ENCODE measurements around the gene MINAR1.

The MINAR1 gene

DNA sequence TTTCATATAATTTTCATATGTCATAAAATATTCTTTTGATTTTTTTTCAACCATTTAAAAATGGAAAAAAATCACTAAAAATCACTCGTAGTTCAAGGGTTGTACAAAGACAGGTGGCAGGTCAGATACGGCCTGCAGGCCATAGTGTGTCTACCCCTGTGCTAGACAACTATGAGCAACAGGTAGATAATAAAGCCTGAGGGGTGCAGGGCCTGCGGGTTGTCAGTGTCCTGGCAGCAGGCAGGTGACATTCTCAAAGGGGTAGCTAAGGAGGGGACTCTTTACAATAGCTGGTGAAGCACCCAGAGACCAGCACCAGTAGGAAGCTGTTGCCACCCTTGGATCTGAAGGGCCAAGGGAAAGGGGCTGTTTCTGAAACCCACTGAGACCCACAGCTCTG lies 34.4 kb downstream of the MINAR1 start:
- DNase-seq = no peak

DNA sequence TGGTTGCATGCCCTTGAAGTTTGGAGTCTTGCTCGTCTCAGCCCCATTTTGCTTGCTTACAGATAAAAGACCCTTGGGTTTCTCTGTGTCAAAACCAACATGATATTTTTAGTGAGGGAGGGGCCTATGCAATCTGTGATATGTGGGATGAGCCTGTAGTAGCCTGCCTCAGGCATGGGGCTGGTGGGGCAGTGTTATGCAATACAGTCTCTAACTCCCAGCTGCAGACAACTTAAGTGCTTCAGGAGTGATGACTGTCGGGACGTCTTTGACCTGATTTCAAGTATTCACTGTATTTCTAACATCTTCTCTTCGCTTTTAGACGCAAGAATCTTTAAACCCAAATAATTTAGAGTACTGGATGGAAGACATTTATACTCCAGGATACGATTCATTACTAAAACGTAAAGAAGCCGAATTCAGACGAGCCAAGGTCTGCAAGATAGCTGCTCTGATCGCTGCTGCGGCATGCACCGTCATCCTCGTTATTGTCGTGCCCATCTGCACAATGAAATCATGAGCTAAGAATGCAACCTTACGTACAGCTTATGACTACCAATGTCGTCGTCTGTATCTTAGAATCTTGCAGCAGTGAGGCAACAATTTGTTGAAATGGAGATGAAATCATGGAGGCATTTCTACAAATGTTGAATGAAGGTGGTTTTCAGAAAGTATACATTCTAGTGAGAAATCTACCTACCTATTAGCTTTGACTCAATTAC lies 35.9 kb downstream of the MINAR1 start:
- DNase-seq = no peak

DNA sequence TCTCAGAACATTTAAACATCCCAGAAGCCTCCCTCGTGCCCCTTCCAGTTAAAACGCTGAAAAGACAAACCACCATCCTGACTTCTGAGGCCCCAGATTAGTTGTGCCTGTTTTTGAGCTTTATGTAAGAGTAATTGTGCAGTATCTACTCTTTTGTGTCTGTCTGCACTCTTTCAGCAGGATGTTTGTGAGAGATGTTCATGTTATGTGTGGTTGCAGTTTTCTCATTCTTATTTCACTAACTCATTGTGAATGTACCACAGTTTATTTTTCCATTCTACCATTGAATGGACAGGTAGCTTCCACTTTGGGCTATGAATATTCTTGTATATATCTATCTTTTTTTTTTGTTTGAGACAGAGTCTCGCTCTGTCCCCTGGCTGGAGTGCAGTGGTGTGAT lies 40.3 kb downstream of the MINAR1 start:
- no peak for DNase-seq

DNA sequence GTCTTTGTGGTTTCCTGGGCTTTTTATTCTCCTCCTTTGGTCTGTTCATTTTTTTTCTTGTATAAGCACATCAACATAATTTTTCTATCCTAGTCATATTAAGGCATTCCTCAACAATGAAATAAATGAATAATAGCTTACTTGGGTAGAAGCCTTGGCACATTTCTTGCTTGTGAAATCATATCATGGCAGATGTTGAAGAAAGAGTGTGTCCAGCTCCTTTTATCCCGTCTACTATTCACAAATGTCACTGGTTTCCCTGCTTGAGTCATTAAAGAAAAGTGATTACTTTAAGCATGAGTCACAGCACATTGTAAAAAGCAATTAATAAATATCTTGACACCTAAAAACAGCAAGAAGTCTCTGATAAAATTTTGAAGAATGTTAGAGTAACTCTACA lies 42.1 kb downstream of the MINAR1 start:
- no peak for DNase-seq

- DNase-seq = no peak
These were observed 43.2 kb downstream of the MINAR1 start for GRCh38 chr15:79475306-79475705.

- DNase-seq = no peak
These were observed 46.0 kb downstream of the MINAR1 start for GRCh38 chr15:79478108-79478507.

DNA sequence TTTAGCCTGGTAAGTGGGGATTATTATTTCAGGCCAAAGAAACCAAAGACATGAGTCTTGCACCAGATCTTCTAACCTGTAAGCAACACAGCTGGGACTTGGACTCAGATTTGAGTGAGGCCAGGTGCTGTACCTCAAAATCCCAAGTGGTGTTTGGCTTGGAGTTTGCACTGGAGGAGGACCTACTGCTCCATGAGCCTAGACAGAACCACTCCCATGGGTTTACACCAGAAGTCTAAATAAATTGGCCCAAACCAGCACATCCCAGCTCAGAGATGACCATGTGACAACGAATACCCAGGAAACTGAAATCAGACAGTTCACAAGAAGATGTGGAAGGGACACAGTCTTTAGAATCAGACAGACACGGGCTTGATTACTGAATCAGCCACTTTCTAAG lies 47.5 kb downstream of the MINAR1 start:
- no peak for DNase-seq

- no peak for DNase-seq
These were observed 49.7 kb downstream of the MINAR1 start for GRCh38 chr15:79481793-79482192.
